ENCODE measurements around the gene ZNF358.

The ZNF358 gene

DNA sequence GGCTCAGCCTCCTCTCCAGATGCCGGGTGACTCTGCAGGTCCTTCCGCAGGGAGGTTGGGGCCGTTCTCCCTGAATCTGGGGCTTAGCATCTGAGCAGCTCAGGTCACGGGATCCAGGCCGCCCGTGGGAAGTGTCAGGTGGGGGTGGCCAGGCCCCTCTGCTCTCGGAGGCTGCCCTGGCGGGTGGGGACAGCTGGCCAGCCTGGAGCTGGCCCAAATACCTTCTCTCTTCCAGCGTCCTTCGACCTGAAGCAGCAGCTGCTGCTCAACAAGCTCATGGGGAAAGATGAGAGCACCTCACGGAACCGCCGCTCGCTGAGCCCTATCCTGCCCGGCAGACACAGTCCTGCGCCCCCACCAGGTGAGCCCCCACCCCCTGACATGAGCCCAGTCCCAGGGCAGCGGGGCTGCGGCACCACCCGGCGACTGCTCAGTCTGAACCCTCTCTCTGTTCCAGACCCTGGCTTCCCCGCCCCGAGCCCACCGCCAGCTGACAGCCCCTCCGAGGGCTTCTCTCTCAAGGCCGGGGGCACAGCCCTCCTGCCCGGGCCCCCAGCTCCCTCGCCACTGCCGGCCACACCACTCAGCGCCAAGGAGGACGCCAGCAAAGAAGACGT, 46.1 kb upstream of the ZNF358 start:
- no peaks in the 10 kb centered on the region for H3K27me3 ChIP-seq (ENCODE audit: insufficient read depth, low read length, poor library complexity)
- no peaks in the 10 kb centered on the region; the same call in 1 of the 2 replicates for H4K20me1 ChIP-seq (ENCODE audit: insufficient read depth, low read length)
- no peaks in the 10 kb centered on the region for H3K4me1 ChIP-seq (ENCODE audit: insufficient read depth, low read length)
- H3K36me3 ChIP-seq (ENCODE audit: insufficient read depth, low read length), result peaks cover 63% of the 10 kb centered on the region
- H3K27ac ChIP-seq (ENCODE audit: low read length), result no peak overlapping the region
- H3K4me3 ChIP-seq (ENCODE audit: low read depth in 1 of 2, low read length in 2 of 2), result no peak overlapping the region
- H3K9ac ChIP-seq (ENCODE audit: low read depth, low read length), result no peak overlapping the region
- ATAC-seq (ENCODE audit: insufficient read depth, low read depth) (no peak), DNase-seq (no peak)
- no peaks in the 10 kb centered on the region for H3K79me2 ChIP-seq (ENCODE audit: insufficient read depth, low read length)
- no peaks in the 10 kb centered on the region for H3K9me3 ChIP-seq (ENCODE audit: insufficient read depth, low read length, severe bottlenecking)
- H3K4me2 ChIP-seq (ENCODE audit: insufficient read depth, low read length), result no peak overlapping the region
- TF ChIP-seq EZH2 (IDR thresholded peaks at IDR 0.05; ENCODE audit: borderline replicate concordance, low read depth, low read length, severe bottlenecking), result no peak
- TF ChIP-seq, protein P1, sequence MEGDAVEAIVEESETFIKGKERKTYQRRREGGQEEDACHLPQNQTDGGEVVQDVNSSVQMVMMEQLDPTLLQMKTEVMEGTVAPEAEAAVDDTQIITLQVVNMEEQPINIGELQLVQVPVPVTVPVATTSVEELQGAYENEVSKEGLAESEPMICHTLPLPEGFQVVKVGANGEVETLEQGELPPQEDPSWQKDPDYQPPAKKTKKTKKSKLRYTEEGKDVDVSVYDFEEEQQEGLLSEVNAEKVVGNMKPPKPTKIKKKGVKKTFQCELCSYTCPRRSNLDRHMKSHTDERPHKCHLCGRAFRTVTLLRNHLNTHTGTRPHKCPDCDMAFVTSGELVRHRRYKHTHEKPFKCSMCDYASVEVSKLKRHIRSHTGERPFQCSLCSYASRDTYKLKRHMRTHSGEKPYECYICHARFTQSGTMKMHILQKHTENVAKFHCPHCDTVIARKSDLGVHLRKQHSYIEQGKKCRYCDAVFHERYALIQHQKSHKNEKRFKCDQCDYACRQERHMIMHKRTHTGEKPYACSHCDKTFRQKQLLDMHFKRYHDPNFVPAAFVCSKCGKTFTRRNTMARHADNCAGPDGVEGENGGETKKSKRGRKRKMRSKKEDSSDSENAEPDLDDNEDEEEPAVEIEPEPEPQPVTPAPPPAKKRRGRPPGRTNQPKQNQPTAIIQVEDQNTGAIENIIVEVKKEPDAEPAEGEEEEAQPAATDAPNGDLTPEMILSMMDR (IDR thresholded peaks at IDR 0.05; ENCODE audit: borderline replicate concordance, extremely low read depth, low read length, poor library complexity, severe bottlenecking), result no peak
- no peak overlapping the region for H2AFZ ChIP-seq (ENCODE audit: low read depth, low read length)

DNA sequence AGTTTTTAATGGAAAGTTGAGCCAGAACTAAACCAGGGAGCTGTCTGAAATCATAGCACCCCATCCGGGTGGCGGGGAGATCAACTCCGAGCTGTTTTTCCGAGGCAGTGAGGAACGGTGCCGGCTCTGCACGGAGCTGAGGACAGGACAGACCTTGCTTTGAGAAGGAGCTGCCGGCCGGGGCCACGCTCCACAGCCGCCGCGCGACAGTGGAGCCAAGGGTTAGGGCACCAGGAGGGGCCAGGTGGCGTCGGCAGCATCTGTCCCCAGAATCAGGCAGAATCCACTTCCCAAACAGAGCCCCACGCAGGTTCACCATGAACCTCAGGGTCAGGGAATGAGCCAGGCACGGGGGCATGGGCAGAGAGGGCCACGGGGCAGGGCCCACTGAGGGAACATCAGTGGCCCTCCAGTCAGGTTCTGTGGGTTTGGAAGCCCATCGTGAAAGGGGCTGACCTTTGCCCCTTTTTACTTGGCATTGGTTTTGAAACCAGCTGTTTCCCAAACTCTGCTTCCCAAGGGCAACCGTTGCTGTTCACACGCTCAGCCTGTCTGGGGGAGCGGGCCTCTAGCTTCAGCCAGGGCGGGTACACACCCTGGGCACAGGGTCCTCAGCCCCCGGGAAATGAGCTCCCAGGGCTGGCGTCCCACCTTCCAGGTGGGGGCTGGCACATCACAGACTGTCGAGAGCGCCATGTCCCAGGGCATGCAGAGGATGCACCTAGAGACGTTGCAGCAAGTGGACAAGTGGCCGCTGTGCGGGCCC, 45.2 kb upstream of the ZNF358 start:
- no peaks in the 10 kb centered on the region for H3K27me3 ChIP-seq (ENCODE audit: insufficient read depth, low read length, poor library complexity)
- H2AFZ ChIP-seq (ENCODE audit: low read depth, low read length), result no peak overlapping the region
- no peak overlapping the region for H3K4me2 ChIP-seq (ENCODE audit: insufficient read depth, low read length)
- no peaks in the 10 kb centered on the region for H3K79me2 ChIP-seq (ENCODE audit: insufficient read depth, low read length)
- no peaks in the 10 kb centered on the region for H3K9me3 ChIP-seq (ENCODE audit: insufficient read depth, low read length, severe bottlenecking)
- TF ChIP-seq, protein P1 (IDR thresholded peaks at IDR 0.05; ENCODE audit: borderline replicate concordance, extremely low read depth, low read length, poor library complexity, severe bottlenecking), result no peak
- H3K36me3 ChIP-seq (ENCODE audit: insufficient read depth, low read length), result peaks cover 56% of the 10 kb centered on the region
- no peak for ATAC-seq (ENCODE audit: insufficient read depth, low read depth)
- H3K4me3 ChIP-seq (ENCODE audit: low read depth in 1 of 2, low read length in 2 of 2), result no peak overlapping the region
- no peak overlapping the region for H3K27ac ChIP-seq (ENCODE audit: low read length)
- no peaks in the 10 kb centered on the region for H4K20me1 ChIP-seq (ENCODE audit: insufficient read depth, low read length)
- no peak for DNase-seq
- H3K4me1 ChIP-seq (ENCODE audit: insufficient read depth, low read length), result no peaks in the 10 kb centered on the region
- H3K9ac ChIP-seq (ENCODE audit: low read depth, low read length), result no peak overlapping the region

DNA sequence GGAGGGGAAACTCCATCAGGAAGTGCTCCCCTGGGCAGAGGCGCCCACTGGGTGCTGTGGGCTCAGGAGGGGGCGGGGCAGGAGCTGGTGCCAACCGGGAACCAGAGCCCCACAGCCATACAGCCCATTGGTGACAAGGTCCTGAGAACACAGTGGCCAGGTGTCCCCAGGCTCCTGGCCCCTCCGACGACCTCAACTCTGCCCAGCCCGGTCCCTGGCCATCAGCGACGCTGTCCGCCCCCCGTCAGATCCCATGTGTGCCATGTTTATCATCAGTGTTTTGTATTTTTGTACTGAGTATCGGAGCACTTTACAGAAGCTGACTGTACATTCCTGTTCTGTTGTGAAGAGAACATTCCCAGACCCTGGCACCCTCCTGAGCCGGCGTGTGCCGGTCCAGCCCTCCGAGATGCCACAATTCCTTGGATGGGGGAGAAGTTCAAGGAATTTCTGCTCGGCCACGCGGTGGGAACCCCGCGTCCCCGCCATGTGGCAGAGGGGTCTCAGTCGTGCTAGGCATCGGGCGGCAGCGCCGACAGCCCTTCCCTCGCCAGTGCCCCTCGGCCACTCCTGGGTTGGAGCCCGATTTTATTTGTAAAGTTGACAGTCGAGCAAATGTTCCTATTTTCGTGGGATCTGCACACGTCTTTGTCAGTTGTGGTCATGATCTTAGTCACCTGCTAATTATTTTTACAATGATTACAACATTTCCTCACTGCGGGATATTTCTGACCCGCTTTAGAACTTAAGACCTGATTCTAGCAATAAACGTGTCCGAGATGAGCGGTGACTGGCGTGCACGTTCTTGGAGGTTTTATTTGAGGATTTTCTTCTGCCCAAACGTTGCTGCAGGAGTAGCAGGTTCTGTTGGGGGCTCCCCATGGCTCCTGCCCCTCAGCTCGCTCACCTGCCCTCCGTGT, 43.9 kb upstream of the ZNF358 start:
- Histone ChIP-seq H3K27me3 (ENCODE audit: insufficient read depth, low read length, poor library complexity) (no peaks in the 10 kb centered on the region), H3K4me2 (ENCODE audit: insufficient read depth, low read length) (no peak overlapping the region), H3K27ac (ENCODE audit: low read length) (no peak overlapping the region), H3K9me3 (ENCODE audit: insufficient read depth, low read length, severe bottlenecking) (no peaks in the 10 kb centered on the region), H3K9ac (ENCODE audit: low read depth, low read length) (no peak overlapping the region), H3K4me3 (ENCODE audit: low read depth in 1 of 2, low read length in 2 of 2) (no peak overlapping the region), H2AFZ (ENCODE audit: low read depth, low read length) (no peak overlapping the region), H3K4me1 (ENCODE audit: insufficient read depth, low read length) (no peaks in the 10 kb centered on the region), H3K79me2 (ENCODE audit: insufficient read depth, low read length) (no peaks in the 10 kb centered on the region), H4K20me1 (ENCODE audit: insufficient read depth, low read length) (0 out of 2 replicates have a peak, but pooled peaks cover 1% of the 10 kb centered on the region), H3K36me3 (ENCODE audit: insufficient read depth, low read length) (peaks cover 52% of the 10 kb centered on the region)
- TF ChIP-seq, protein P1 (IDR thresholded peaks at IDR 0.05; ENCODE audit: borderline replicate concordance, extremely low read depth, low read length, poor library complexity, severe bottlenecking), result no peak
- TF ChIP-seq EZH2 (IDR thresholded peaks at IDR 0.05; ENCODE audit: borderline replicate concordance, low read depth, low read length, severe bottlenecking), result no peak
- DNase-seq (no peak), ATAC-seq (ENCODE audit: insufficient read depth, low read depth) (no peak)
